Chondrocyte (in vitro differentiated cells): ENCODE measurements around the gene METTL16. TPM values are rescaled to one million over a fixed set of nuclear protein-coding genes. Genes with fewer than 3 reads are reported as not detected.
A peak's percentile ranks its signal among the peaks of the same experiment; 100 is the strongest.
"Not testable (repeated sequence)": the region's sequence is repeated elsewhere in the genome, so short reads cannot be mapped to it uniquely, and the experiment has no call there.

Source experiments
- DNase-seq: peaks from one replicate; pipeline ENCODE4 v3.0.0; 2021; ENCODE audit warnings: mixed read lengths, low spot score
- H3K27ac Mint-ChIP-seq: one replicate; pipeline ENCODE4 v1.8.0; 2021; ENCODE audit warnings: mild to moderate bottlenecking, moderate library complexity, mixed read lengths; ENCODE audit not compliant: unreplicated experiment
- H3K27me3 Mint-ChIP-seq: 2 replicates; pipeline ENCODE4 v1.8.0; 2021; ENCODE audit warnings: low read depth, mixed read lengths
- H3K36me3 Mint-ChIP-seq: 2 replicates; pipeline ENCODE4 v1.8.0; 2021; ENCODE audit warnings: low read depth, mixed read lengths
- H3K4me1 Mint-ChIP-seq: 2 replicates; pipeline ENCODE4 v1.8.0; 2021; ENCODE audit warnings: low read depth, mild to moderate bottlenecking, mixed read lengths
- H3K4me3 Mint-ChIP-seq: one replicate; pipeline ENCODE4 v1.8.0; 2021; ENCODE audit warnings: mild to moderate bottlenecking, moderate library complexity, mixed read lengths; ENCODE audit not compliant: unreplicated experiment
- H3K9me3 Mint-ChIP-seq: 2 replicates; pipeline ENCODE4 v1.8.0; 2021; ENCODE audit warnings: low read depth, mixed read lengths
- CTCF ChIP-seq: fragments of 200-600 bp; sonication (generic); IDR thresholded peaks from 2 replicates; pipeline ENCODE4 v1.5.0; 2021; ENCODE audit warnings: antibody characterized with exemption, mild to moderate bottlenecking, moderate library complexity
- total RNA-seq: library from RNA; stranded (reverse); gene quantifications from 3 replicates; pipeline ENCODE4 v1.2.1, GENCODE V29; 2021

Gene METTL16
- total RNA-seq, 1 donor from 2014 or later: 21.2 TPM

GRCh38 chr17:2510559-2510958 is 1.1 kb downstream of the METTL16 start:
- H3K27me3 Mint-ChIP-seq: no peaks in the 10 kb centered on the region
- no peak for TF ChIP-seq CTCF

DNA sequence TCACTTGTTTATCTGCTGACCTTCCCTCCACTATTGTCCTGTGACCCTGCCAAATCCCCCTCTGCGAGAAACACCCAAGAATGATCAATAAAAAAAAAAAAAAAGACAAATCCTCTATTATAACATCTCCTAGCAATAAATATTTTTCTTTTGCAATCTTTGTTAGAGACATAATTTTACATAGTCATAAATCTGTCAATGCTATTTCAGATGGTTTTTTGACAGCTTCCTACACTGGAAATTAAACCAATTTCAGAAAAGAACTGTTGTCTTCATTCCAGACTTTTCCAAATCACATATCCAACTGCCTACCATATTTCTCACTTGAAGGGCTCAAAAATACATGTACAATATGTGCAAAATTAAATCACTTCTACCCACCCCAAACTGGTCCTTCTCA is 3.7 kb downstream of the METTL16 start:
- no peak for DNase-seq
- TF ChIP-seq CTCF: no peak
- Mint-ChIP-seq H3K4me3 (no peak overlapping the region), H3K36me3 (no peaks in the 10 kb centered on the region), H3K4me1 (peaks cover 8% of the 10 kb centered on the region), H3K27ac (no peak overlapping the region), H3K9me3 (peaks cover 3% of the 10 kb centered on the region), H3K27me3 (no peaks in the 10 kb centered on the region)

More at GRCh38 chr17:2510559-2510958, 1.1 kb downstream of the METTL16 start:
- Mint-ChIP-seq H3K4me1 (peaks cover 8% of the 10 kb centered on the region), H3K36me3 (no peaks in the 10 kb centered on the region), H3K9me3 (no peaks in the 10 kb centered on the region), H3K4me3 (no peak overlapping the region), H3K27ac (no peak overlapping the region)
- DNase-seq: no peak

- H3K4me1 Mint-ChIP-seq, H3K4me3 Mint-ChIP-seq, DNase-seq, H3K9me3 Mint-ChIP-seq, H3K27ac Mint-ChIP-seq, H3K36me3 Mint-ChIP-seq, H3K27me3 Mint-ChIP-seq: not testable (repeated sequence)
Observed at GRCh38 chr17:2507015-2507414, 4.7 kb downstream of the METTL16 start.

DNA sequence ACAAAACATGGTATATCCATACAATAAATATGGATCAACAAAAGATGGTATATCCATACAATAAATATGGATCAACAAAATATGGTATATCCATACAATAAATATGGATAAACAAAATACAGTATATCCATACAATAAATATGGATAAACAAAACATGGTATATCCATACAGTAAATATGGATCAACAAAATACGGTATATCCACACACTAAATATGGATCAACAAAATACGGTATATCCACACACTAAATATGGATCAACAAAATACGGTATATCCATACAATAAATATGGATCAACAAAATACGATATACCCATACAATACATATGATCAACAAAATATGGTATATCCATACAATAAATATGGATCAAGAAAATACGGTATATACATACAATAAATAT is 8.1 kb downstream of the METTL16 start:
- Mint-ChIP-seq H3K9me3 (peaks cover 3% of the 10 kb centered on the region), H3K4me1 (peaks cover 10% of the 10 kb centered on the region), H3K36me3 (peaks cover 5% of the 10 kb centered on the region), H3K27me3 (no peaks in the 10 kb centered on the region), H3K27ac (no peak overlapping the region), H3K4me3 (no peak overlapping the region)
- no peak for DNase-seq
- TF ChIP-seq CTCF: no peak

DNA sequence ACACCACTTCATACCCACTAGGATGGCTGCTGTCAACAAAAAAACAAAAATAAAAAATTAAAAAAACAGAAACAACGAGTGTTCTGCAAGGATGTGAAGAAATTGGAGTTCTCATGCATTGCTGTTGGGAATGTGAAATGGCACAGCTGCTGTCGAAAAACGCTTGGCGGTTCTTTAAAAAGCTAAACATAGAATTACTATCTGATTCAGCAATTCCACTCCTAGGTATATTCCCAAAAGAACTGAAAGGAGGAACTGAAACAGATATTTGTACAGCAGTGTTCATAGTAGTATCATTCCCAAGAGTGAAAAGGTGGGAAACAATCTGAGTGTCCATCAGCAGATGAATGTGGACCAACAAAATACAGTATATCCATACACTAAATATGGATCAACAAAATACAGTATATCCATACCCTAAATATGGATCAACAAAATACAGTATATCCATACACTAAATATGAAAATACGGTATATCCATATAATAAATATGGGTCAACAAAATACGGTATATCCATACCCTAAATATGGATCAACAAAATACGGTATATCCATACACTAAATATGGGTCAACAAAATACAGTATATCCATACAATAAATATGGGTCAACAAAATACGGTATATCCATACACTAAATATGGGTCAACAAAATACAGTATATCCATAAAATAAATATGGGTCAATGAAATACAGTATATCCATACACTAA is 8.7 kb downstream of the METTL16 start:
- peaks cover 6% of the 10 kb centered on the region for H3K4me1 Mint-ChIP-seq
- H3K9me3 Mint-ChIP-seq: peaks cover 3% of the 10 kb centered on the region
- no peak for TF ChIP-seq CTCF
- no peak overlapping the region for H3K4me3 Mint-ChIP-seq
- peaks cover 5% of the 10 kb centered on the region for H3K36me3 Mint-ChIP-seq
- DNase-seq: no peak
- H3K27ac Mint-ChIP-seq: no peak overlapping the region
- no peaks in the 10 kb centered on the region for H3K27me3 Mint-ChIP-seq

- H3K27me3 Mint-ChIP-seq: no peaks in the 10 kb centered on the region
- peaks cover 6% of the 10 kb centered on the region for H3K4me1 Mint-ChIP-seq
- no peak for DNase-seq
- peaks cover 3% of the 10 kb centered on the region for H3K9me3 Mint-ChIP-seq
- H3K36me3 Mint-ChIP-seq: peaks cover 5% of the 10 kb centered on the region
- no peak for TF ChIP-seq CTCF
- H3K4me3 Mint-ChIP-seq: no peak overlapping the region
- peak overlapping the region; percentile 80 for H3K27ac Mint-ChIP-seq
Observed at GRCh38 chr17:2500446-2500845, 11.2 kb downstream of the METTL16 start.

DNA sequence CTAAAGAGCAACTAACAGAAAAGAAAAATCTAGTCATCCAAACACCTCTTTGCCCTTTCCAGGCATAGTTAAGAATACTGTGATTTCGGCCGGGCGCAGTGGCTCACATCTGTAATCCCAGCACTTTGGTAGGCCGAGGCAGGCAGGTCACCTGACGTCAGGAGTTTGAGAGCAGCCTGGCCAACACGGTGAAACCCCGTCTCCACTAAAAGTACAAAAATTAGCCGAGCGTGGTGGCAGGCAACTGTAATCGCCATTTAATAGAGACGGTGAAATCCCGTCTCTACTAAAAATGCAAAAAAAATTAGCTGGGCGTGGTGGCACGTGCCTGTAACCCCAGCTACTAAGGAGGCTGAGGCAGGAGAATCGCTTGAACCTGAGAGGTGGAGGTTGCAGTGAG is 22.4 kb downstream of the METTL16 start:
- DNase-seq, H3K27ac Mint-ChIP-seq, H3K9me3 Mint-ChIP-seq, H3K4me3 Mint-ChIP-seq, H3K36me3 Mint-ChIP-seq, H3K27me3 Mint-ChIP-seq: not testable (repeated sequence)
- H3K4me1 Mint-ChIP-seq: peaks cover 33% of the 10 kb centered on the region
